HEK293 (cell line): ENCODE results near the gene DCP1B.

Experiments
- REST ChIP-seq: fragments of 450-650 bp; formaldehyde crosslinking; IDR thresholded peaks from 2 replicates; pipeline ENCODE4 v1.5.1; 2016; ENCODE audit warnings: missing biosample characterization, missing genetic modification characterization
- SCRT2 ChIP-seq: fragments of 450-650 bp; formaldehyde crosslinking; IDR thresholded peaks from 2 replicates; pipeline ENCODE4 v1.5.1; 2016; ENCODE audit warnings: missing biosample characterization, missing genetic modification characterization
- SETDB1 ChIP-seq: IDR thresholded peaks from one replicate; pipeline ENCODE4 v1.6.1; 2017; ENCODE audit warnings: mild to moderate bottlenecking, low read length, moderate library complexity, mixed read lengths; ENCODE audit not compliant: insufficient read length
- SP7 ChIP-seq: fragments of 450-650 bp; formaldehyde crosslinking; IDR thresholded peaks from 2 replicates; pipeline ENCODE4 v1.5.1; 2016; ENCODE audit warnings: missing biosample characterization, missing genetic modification characterization
- ZBTB8A ChIP-seq: fragments of 450-650 bp; formaldehyde crosslinking; IDR thresholded peaks from 2 replicates; pipeline ENCODE4 v1.5.1; 2016; ENCODE audit warnings: missing biosample characterization, missing genetic modification characterization
- ZNF132 ChIP-seq: fragments of 450-650 bp; formaldehyde crosslinking; IDR thresholded peaks from 2 replicates; pipeline ENCODE4 v1.5.1; 2017; ENCODE audit warnings: missing biosample characterization, missing genetic modification characterization, borderline replicate concordance
- ZNF274 ChIP-seq, 2 experiments: fragments of 200-500 bp in 1 of 2; fragments of 450-650 bp in 1 of 2; sonication (Bioruptor generic) in 1 of 2; formaldehyde crosslinking in 1 of 2; IDR thresholded peaks; 2 replicates each; pipeline versions ENCODE4 v1.5.1 to v1.6.1; 2014 to 2016; ENCODE audit warnings: borderline replicate concordance in 1 of 2, inconsistent platforms in 1 of 2, low read length in 1 of 2, missing biosample characterization in 1 of 2, missing genetic modification characterization in 1 of 2
- ZNF354C ChIP-seq: fragments of 450-650 bp; formaldehyde crosslinking; IDR thresholded peaks from 2 replicates; pipeline ENCODE4 v1.5.1; 2016; ENCODE audit warnings: missing biosample characterization, missing genetic modification characterization, low read depth, borderline replicate concordance
- ZNF549 ChIP-seq: fragments of 450-650 bp; IDR thresholded peaks from 2 replicates; pipeline ENCODE4 v1.5.1; 2018; ENCODE audit warnings: missing biosample characterization, missing genetic modification characterization, mild to moderate bottlenecking, inconsistent platforms, moderate library complexity
- ZNF670 ChIP-seq: fragments of 450-650 bp; formaldehyde crosslinking; IDR thresholded peaks from 2 replicates; pipeline ENCODE4 v1.5.1; 2016; ENCODE audit warnings: missing biosample characterization, missing genetic modification characterization, low read depth
- TF ChIP-seq, protein P1 (sequence below): fragments of 450-650 bp; formaldehyde crosslinking; IDR thresholded peaks from 2 replicates; pipeline ENCODE4 v1.5.1; 2016; ENCODE audit warnings: missing biosample characterization, missing genetic modification characterization
- TF ChIP-seq, protein P2 (sequence below): fragments of 450-650 bp; formaldehyde crosslinking; IDR thresholded peaks from 2 replicates; pipeline ENCODE4 v1.5.1; 2016; ENCODE audit warnings: missing biosample characterization, missing genetic modification characterization

- TF ChIP-seq, protein P1, sequence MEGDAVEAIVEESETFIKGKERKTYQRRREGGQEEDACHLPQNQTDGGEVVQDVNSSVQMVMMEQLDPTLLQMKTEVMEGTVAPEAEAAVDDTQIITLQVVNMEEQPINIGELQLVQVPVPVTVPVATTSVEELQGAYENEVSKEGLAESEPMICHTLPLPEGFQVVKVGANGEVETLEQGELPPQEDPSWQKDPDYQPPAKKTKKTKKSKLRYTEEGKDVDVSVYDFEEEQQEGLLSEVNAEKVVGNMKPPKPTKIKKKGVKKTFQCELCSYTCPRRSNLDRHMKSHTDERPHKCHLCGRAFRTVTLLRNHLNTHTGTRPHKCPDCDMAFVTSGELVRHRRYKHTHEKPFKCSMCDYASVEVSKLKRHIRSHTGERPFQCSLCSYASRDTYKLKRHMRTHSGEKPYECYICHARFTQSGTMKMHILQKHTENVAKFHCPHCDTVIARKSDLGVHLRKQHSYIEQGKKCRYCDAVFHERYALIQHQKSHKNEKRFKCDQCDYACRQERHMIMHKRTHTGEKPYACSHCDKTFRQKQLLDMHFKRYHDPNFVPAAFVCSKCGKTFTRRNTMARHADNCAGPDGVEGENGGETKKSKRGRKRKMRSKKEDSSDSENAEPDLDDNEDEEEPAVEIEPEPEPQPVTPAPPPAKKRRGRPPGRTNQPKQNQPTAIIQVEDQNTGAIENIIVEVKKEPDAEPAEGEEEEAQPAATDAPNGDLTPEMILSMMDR = no peak
- TF ChIP-seq ZNF354C (tag by site-specific recombination) (no peak), SETDB1 (no peak), ZBTB8A (tag by site-specific recombination) (no peak), REST (tag by site-specific recombination) (no peak), ZNF549 (no peak), SCRT2 (no peak), ZNF132 (tag by site-specific recombination) (no peak), ZNF274 (IDR thresholded peaks at IDR 0.05; ENCODE audit: low read length) (no peak), ZNF274 (tag by site-specific recombination; IDR thresholded peaks at IDR 0.05; ENCODE audit: borderline replicate concordance) (no peak), ZNF670 (tag by site-specific recombination) (no peak), SP7 (tag by site-specific recombination) (no peak)
- TF ChIP-seq, protein P2, sequence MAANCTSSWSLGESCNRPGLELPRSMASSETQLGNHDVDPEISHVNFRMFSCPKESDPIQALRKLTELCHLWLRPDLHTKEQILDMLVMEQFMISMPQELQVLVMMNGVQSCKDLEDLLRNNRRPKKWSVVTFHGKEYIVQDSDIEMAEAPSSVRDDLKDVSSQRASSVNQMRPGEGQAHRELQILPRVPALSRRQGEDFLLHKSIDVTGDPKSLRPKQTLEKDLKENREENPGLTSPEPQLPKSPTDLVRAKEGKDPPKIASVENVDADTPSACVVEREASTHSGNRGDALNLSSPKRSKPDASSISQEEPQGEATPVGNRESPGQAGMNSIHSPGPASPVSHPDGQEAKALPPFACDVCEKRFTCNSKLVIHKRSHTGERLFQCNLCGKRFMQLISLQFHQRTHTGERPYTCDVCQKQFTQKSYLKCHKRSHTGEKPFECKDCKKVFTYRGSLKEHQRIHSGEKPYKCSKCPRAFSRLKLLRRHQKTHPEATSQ (tag by site-specific recombination) = no peak
Measured at GRCh38 chr12:2029851-2030250, 25.6 kb upstream of the DCP1B start.
